Urothelium cell line (cell line): ENCODE data around the gene THSD1.
A peak's percentile ranks its signal among the peaks of the same experiment; 100 is the strongest.

Experiments used
- DNase-seq: peaks from one replicate; pipeline ENCODE4 v3.0.0; 2011; ENCODE audit warnings: low spot score, mixed read lengths
- FAIRE-seq: peaks from 2 replicates; lab custom pipeline; 2011; peaks lifted over from hg19 to GRCh38; lab: Jason Lieb, UNC

Gene THSD1

GRCh38 chr13:52405767-52406494, at the start of gene THSD1:
TSS of gene THSD1 (minus strand) at chr13:52406172. CDS start at chr13:52402600, 3,572 bp downstream.
- FAIRE-seq (no peak), DNase-seq (peak; percentile 57)

GRCh38 chr13:52455677-52456041, 49.7 kb upstream of the THSD1 start:
- FAIRE-seq, result no peak
- peak; percentile 73 for DNase-seq

- no peak for FAIRE-seq
Measured at GRCh38 chr13:52454820-52455676, 49.1 kb upstream of the THSD1 start, which contains the start of gene CKAP2. TSS of gene CKAP2 (plus strand) at chr13:52455478. CDS start at chr13:52455557, 79 bp downstream.

GRCh38 chr13:52454459-52454819, 48.5 kb upstream of the THSD1 start:
- DNase-seq, result peak; percentile 3
- no peak for FAIRE-seq

More at GRCh38 chr13:52454820-52455676, 49.1 kb upstream of the THSD1 start, which contains the start of gene CKAP2:
- peak; percentile 91 for DNase-seq

GRCh38 chr13:52452470-52452869, 46.5 kb upstream of the THSD1 start:
- FAIRE-seq (no peak), DNase-seq (no peak)

GRCh38 chr13:52451135-52451804, 45.3 kb upstream of the THSD1 start:
- DNase-seq, result no peak
- FAIRE-seq, result no peak

- FAIRE-seq (no peak), DNase-seq (no peak)
Measured at GRCh38 chr13:52450793-52451116, 44.8 kb upstream of the THSD1 start.

GRCh38 chr13:52450012-52450792, 44.2 kb upstream of the THSD1 start, which contains the start of gene VPS36:
TSS of gene VPS36 (minus strand) at chr13:52450634. CDS start at chr13:52450594, 40 bp downstream.
- peak; percentile 79 for FAIRE-seq
- DNase-seq, result peak; percentile 88

- DNase-seq (no peak), FAIRE-seq (no peak)
Measured at GRCh38 chr13:52449331-52450011, 43.5 kb upstream of the THSD1 start.

GRCh38 chr13:52447815-52448552, 42.0 kb upstream of the THSD1 start:
- no peak for DNase-seq
- no peak for FAIRE-seq

- DNase-seq (no peak), FAIRE-seq (no peak)
Measured at GRCh38 chr13:52447354-52447753, 41.4 kb upstream of the THSD1 start.

GRCh38 chr13:52446265-52446664, 40.3 kb upstream of the THSD1 start:
- no peak for FAIRE-seq
- no peak for DNase-seq

- FAIRE-seq (no peak), DNase-seq (no peak)
Measured at GRCh38 chr13:52432456-52432855, 26.5 kb upstream of the THSD1 start.

GRCh38 chr13:52428295-52428694, 22.3 kb upstream of the THSD1 start:
- FAIRE-seq (no peak), DNase-seq (no peak)

- FAIRE-seq, result no peak
- DNase-seq, result no peak
Measured at GRCh38 chr13:52421216-52421615, 15.2 kb upstream of the THSD1 start.

- DNase-seq (no peak), FAIRE-seq (no peak)
Measured at GRCh38 chr13:52419080-52419479, 13.1 kb upstream of the THSD1 start.

GRCh38 chr13:52414963-52415362, 9.0 kb upstream of the THSD1 start:
- peak; percentile 10 for DNase-seq
- FAIRE-seq, result no peak

- no peak for FAIRE-seq
- DNase-seq, result no peak
Measured at GRCh38 chr13:52414051-52414450, 8.1 kb upstream of the THSD1 start.

GRCh38 chr13:52412128-52412527, 6.2 kb upstream of the THSD1 start:
- DNase-seq, result no peak
- no peak for FAIRE-seq
